Lung (tissue), 12 donors: ENCODE results near the gene MTHFD2L. TPM values are rescaled to one million over a fixed set of nuclear protein-coding genes. Genes with fewer than 3 reads are reported as not detected.

Source experiments
- ATAC-seq: fragments of 200-7000 bp; cut with Tn5 transposase; one replicate; pipeline ENCODE4 v1.9.1; 2020; ENCODE audit warnings: moderate number of reproducible peaks; ENCODE audit not compliant: insufficient read depth, low FRiP score
- DNase-seq, 3 donors: peaks; one replicate each; pipeline ENCODE4 v3.0.0-alpha.2; 2013 to 2017
- H3K27ac ChIP-seq, 2 donors: one replicate each; pipeline ENCODE4 v1.5.1; 2013; ENCODE audit warnings: mild to moderate bottlenecking in 2 of 2, moderate library complexity in 2 of 2, control low read depth in 1 of 2, inconsistent platforms in 1 of 2, low read depth in 1 of 2, low read length in 1 of 2
- H3K27me3 ChIP-seq, 3 donors: one replicate each; pipeline ENCODE4 v1.5.1; 2013; ENCODE audit warnings: low read length in 2 of 3; ENCODE audit not compliant: control insufficient read depth in 3 of 3, insufficient read depth in 3 of 3
- H3K36me3 ChIP-seq, 4 donors: one replicate each; pipeline ENCODE4 v1.5.1; 2013; ENCODE audit warnings: low read length in 4 of 4, mild to moderate bottlenecking in 1 of 4, moderate library complexity in 1 of 4; ENCODE audit not compliant: control insufficient read depth in 4 of 4, insufficient read depth in 4 of 4
- H3K4me1 ChIP-seq, 5 donors: one replicate each; pipeline ENCODE4 v1.5.1; 2013; ENCODE audit warnings: low read length in 5 of 5, mild to moderate bottlenecking in 2 of 5, moderate library complexity in 1 of 5; ENCODE audit not compliant: control insufficient read depth in 5 of 5, insufficient read depth in 5 of 5
- H3K4me3 ChIP-seq: one replicate; pipeline ENCODE4 v1.5.1; 2013; ENCODE audit warnings: mild to moderate bottlenecking, control low read depth, moderate library complexity
- H3K9ac ChIP-seq, 2 donors: one replicate each; pipeline ENCODE4 v1.5.1; 2013; ENCODE audit warnings: low read length in 2 of 2, control low read depth in 1 of 2; ENCODE audit not compliant: insufficient read depth in 1 of 2
- H3K9me3 ChIP-seq, 4 donors: one replicate each; pipeline ENCODE4 v1.5.1; 2013; ENCODE audit warnings: low read length in 3 of 4, mild to moderate bottlenecking in 1 of 4, moderate library complexity in 1 of 4; ENCODE audit not compliant: control insufficient read depth in 4 of 4, insufficient read depth in 3 of 4
- CTCF ChIP-seq: IDR thresholded peaks from 2 replicates; pipeline ENCODE4 v1.5.1; 2012; ENCODE audit warnings: mild to moderate bottlenecking; ENCODE audit errors: control extremely low read depth, extremely low read depth
- WGBS, 2 donors: extraction: QIAGEN DNeasy Blood & Tissue Kit; methylation state at CpG; one replicate each; pipeline ENCODE4 v1.1.7; 2013; 5-methylcytosine and 5-hydroxymethylcytosine counted together
- polyA plus RNA-seq, 2 donors: library from polyadenylated mRNA; stranded (reverse); fragments of 200-250 nt; gene quantifications; one replicate each; pipeline ENCODE4 v1.2.1, GENCODE V29; 2013
- total RNA-seq, 2 donors: library from RNA; depleted of rRNA in 1 of 2; stranded (reverse); fragments of >200 nt in 1 of 2; gene quantifications; one replicate each; pipeline ENCODE4 v1.2.1, GENCODE V29; 2014 to 2021
- donor health status: control.
- donor health status: control.
- donor health status: Bipolar disorder and iron deficiency.
- donor health status: healthy.
- donor health status: DM: yes; HTN: yes; CAD: no.

Gene MTHFD2L
- total and polyA plus RNA-seq, 4 donors, result 11.9 to 32.1 (median 15.4) TPM

DNA sequence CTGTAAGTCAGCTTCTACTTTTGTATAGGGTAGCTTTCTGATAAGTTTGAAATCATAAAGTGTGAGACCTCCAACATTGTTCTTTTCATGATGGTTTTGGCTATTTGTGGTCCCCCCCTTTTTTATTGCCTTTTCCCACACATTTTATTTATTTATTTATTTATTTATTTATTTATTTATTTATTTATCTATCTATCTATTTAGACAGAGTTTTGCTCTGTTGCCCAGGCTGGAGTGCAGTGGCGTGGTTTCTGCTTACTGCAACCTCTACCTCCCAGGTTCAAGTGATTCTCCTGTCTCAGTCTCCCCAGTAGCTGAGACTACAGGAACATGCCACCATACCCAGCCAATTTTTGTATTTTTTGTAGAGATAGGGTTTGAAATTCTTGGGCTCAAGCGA, 9.7 kb upstream of the MTHFD2L start:
- no peak overlapping the region for H3K9ac ChIP-seq
- H3K9me3 ChIP-seq, result peaks cover 0 to 2% (median 0%) of the 10 kb centered on the region in 4 donors
- no peak overlapping the region for H3K27ac ChIP-seq
- H3K4me1 ChIP-seq, result peaks cover 0 to 7% (median 0%) of the 10 kb centered on the region in 5 donors
- peaks cover 0 to 8% (median 0%) of the 10 kb centered on the region in 3 donors for H3K27me3 ChIP-seq
- no peak overlapping the region for H3K4me3 ChIP-seq
- no peak for ATAC-seq
- no peak for TF ChIP-seq CTCF
- WGBS, 2 donors, result 95 to 96% methylated on average over 2 of the region's 2 CpGs
- H3K36me3 ChIP-seq, result no peaks in the 10 kb centered on the region
- no peak for DNase-seq

GRCh38 chr4:74152836-74153235, 5.1 kb upstream of the MTHFD2L start:
- ATAC-seq (no peak), DNase-seq (peak; percentile 67 to 96 (median 94))
- Histone ChIP-seq H3K27ac (no peak overlapping the region), H3K4me1 (peaks cover 0 to 12% (median 5%) of the 10 kb centered on the region in 5 donors), H3K4me3 (no peak overlapping the region), H3K27me3 (peaks cover 0 to 25% (median 0%) of the 10 kb centered on the region in 3 donors), H3K9ac (no peak overlapping the region), H3K9me3 (no peaks in the 10 kb centered on the region), H3K36me3 (no peaks in the 10 kb centered on the region)
- no peak for TF ChIP-seq CTCF

- H3K36me3 ChIP-seq, result peaks cover 0 to 4% (median under 1%) of the 10 kb centered on the region in 4 donors
- peaks cover 0 to 18% (median 0%) of the 10 kb centered on the region in 3 donors for H3K27me3 ChIP-seq
- no peak overlapping the region for H3K4me3 ChIP-seq
- TF ChIP-seq CTCF, result no peak
- no peak overlapping the region for H3K9ac ChIP-seq
- no peaks in the 10 kb centered on the region for H3K9me3 ChIP-seq
- H3K27ac ChIP-seq, result no peak overlapping the region
- DNase-seq (no peak), ATAC-seq (no peak)
- H3K4me1 ChIP-seq, result peaks cover 0 to 19% (median 8%) of the 10 kb centered on the region in 5 donors
- WGBS, 2 donors, result 52 to 81% methylated on average over 2 of the region's 2 CpGs
These were observed 1.4 kb upstream of the MTHFD2L start for GRCh38 chr4:74156521-74156920.

GRCh38 chr4:74157154-74157553, 764 bp upstream of the MTHFD2L start:
- Histone ChIP-seq H3K36me3 (peaks cover 0 to 4% (median under 1%) of the 10 kb centered on the region in 4 donors), H3K27me3 (peaks cover 0 to 17% (median 0%) of the 10 kb centered on the region in 3 donors), H3K27ac (peak overlapping the region; percentile 99 to 100), H3K4me1 (peaks cover 0 to 19% (median 8%) of the 10 kb centered on the region in 5 donors), H3K4me3 (no peak overlapping the region), H3K9me3 (no peaks in the 10 kb centered on the region), H3K9ac (peak overlapping the region; percentile 46 to 69)
- TF ChIP-seq CTCF, result no peak
- peak in 1 of 3 donors; percentile 36 for DNase-seq
- 3 to 10% methylated on average over 2 of the region's 2 CpGs for WGBS, 2 donors
- no peak for ATAC-seq
